HepG2 (cell line): Measurements from ENCODE around the gene SLC26A2. TPM values are rescaled to one million over a fixed set of nuclear protein-coding genes. Genes with fewer than 3 reads are reported as not detected.

Experiments used
- EED ChIP-seq: sonication (generic); formaldehyde crosslinking; IDR thresholded peaks from 2 replicates; pipeline ENCODE4 v1.5.0; 2020; ENCODE audit warnings: mild to moderate bottlenecking, missing genetic modification reagents
- FIP1L1 ChIP-seq: fragments of 200-400 bp; formaldehyde crosslinking; IDR thresholded peaks from 2 replicates; pipeline ENCODE4 v1.6.1; 2018; ENCODE audit warnings: low read depth, mild to moderate bottlenecking, low read length, moderate library complexity, borderline replicate concordance; ENCODE audit not compliant: insufficient read depth
- FOXA1 ChIP-seq, 2 experiments: fragments of 450-650 bp in 1 of 2; sonication (generic) in 1 of 2; formaldehyde crosslinking in 1 of 2; IDR thresholded peaks; 2 replicates each; pipeline versions ENCODE4 v1.4.0 to v1.6.1; 2016 to 2020; ENCODE audit warnings: missing genetic modification reagents in 1 of 2
- HDAC2 ChIP-seq: sonication (generic); formaldehyde crosslinking; IDR thresholded peaks from 2 replicates; pipeline ENCODE4 v1.4.0; 2020; ENCODE audit warnings: missing genetic modification reagents
- KLF9 ChIP-seq: IDR thresholded peaks from 2 replicates; pipeline ENCODE4 v1.6.1; 2016; ENCODE audit warnings: low read depth
- KMT2A ChIP-seq: sonication (generic); formaldehyde crosslinking; IDR thresholded peaks from 2 replicates; pipeline ENCODE4 v1.4.0; 2020; ENCODE audit warnings: missing genetic modification reagents
- MIER3 ChIP-seq: IDR thresholded peaks from 2 replicates; pipeline ENCODE4 v1.6.1; 2016; ENCODE audit warnings: missing compliant biosample characterization, borderline replicate concordance
- MNT ChIP-seq: fragments of 450-650 bp; IDR thresholded peaks from 2 replicates; pipeline ENCODE4 v1.6.1; 2016
- PHF21A ChIP-seq: sonication (generic); formaldehyde crosslinking; IDR thresholded peaks from 2 replicates; pipeline ENCODE4 v1.5.0; 2020; ENCODE audit warnings: mild to moderate bottlenecking, missing genetic modification reagents
- POGZ ChIP-seq: sonication (generic); formaldehyde crosslinking; IDR thresholded peaks from 2 replicates; pipeline ENCODE4 v1.4.0; 2020; ENCODE audit warnings: mild to moderate bottlenecking, missing genetic modification reagents
- RBFOX2 ChIP-seq: fragments of 200-400 bp; formaldehyde crosslinking; IDR thresholded peaks from 2 replicates; pipeline ENCODE4 v1.6.1; 2017; ENCODE audit warnings: low read depth, mild to moderate bottlenecking, low read length
- RFX5 ChIP-seq: IDR thresholded peaks from 2 replicates; pipeline ENCODE4 v1.6.1; 2011; ENCODE audit warnings: low read depth, low read length, improper control_type of control experiment
- RXRA ChIP-seq: sonication (generic); formaldehyde crosslinking; IDR thresholded peaks from 2 replicates; pipeline ENCODE4 v1.5.1; 2020; ENCODE audit warnings: missing genetic modification reagents
- SALL2 ChIP-seq: sonication (generic); formaldehyde crosslinking; IDR thresholded peaks from 2 replicates; pipeline ENCODE4 v1.8.1; 2023; ENCODE audit warnings: mild to moderate bottlenecking, missing genetic modification reagents, inconsistent platforms
- SP2 ChIP-seq: sonication (generic); formaldehyde crosslinking; IDR thresholded peaks from 2 replicates; pipeline ENCODE4 v1.5.1; 2020; ENCODE audit warnings: mild to moderate bottlenecking, missing genetic modification reagents
- SP5 ChIP-seq: IDR thresholded peaks from 2 replicates; pipeline ENCODE4 v1.6.1; 2016; ENCODE audit warnings: low read depth, borderline replicate concordance
- TCF7 ChIP-seq: sonication (generic); IDR thresholded peaks from 2 replicates; pipeline ENCODE4 v1.6.1; 2016; ENCODE audit warnings: antibody characterized with exemption, low read depth
- TEAD2 ChIP-seq: sonication (generic); formaldehyde crosslinking; IDR thresholded peaks from 2 replicates; pipeline ENCODE4 v1.9.0; 2021; ENCODE audit warnings: missing genetic modification reagents
- UBTF ChIP-seq: sonication (generic); formaldehyde crosslinking; IDR thresholded peaks from 2 replicates; pipeline ENCODE4 v1.4.0; 2020; ENCODE audit warnings: mild to moderate bottlenecking, missing genetic modification reagents
- ZC3H4 ChIP-seq: sonication (generic); formaldehyde crosslinking; IDR thresholded peaks from 2 replicates; pipeline ENCODE4 v1.4.0; 2020; ENCODE audit warnings: missing genetic modification reagents, borderline replicate concordance
- ZFP91 ChIP-seq: sonication (generic); formaldehyde crosslinking; IDR thresholded peaks from 2 replicates; pipeline ENCODE4 v1.9.0; 2022; ENCODE audit warnings: missing genetic modification reagents, mild to moderate bottlenecking, borderline replicate concordance
- ZNF121 ChIP-seq: sonication (generic); formaldehyde crosslinking; IDR thresholded peaks from 2 replicates; pipeline ENCODE4 v1.5.0; 2020; ENCODE audit warnings: mild to moderate bottlenecking, missing genetic modification reagents
- ZNF234 ChIP-seq: sonication (generic); formaldehyde crosslinking; conservative IDR thresholded peaks from 2 replicates; pipeline ENCODE4 v1.5.1; 2020; ENCODE audit warnings: mild to moderate bottlenecking, missing genetic modification reagents
- ZNF326 ChIP-seq: sonication (generic); formaldehyde crosslinking; IDR thresholded peaks from 2 replicates; pipeline ENCODE4 v1.4.0; 2020; ENCODE audit warnings: missing genetic modification reagents, borderline replicate concordance
- ZNF431 ChIP-seq: sonication (generic); formaldehyde crosslinking; IDR thresholded peaks from 2 replicates; pipeline ENCODE4 v1.9.0; 2022; ENCODE audit warnings: missing genetic modification reagents, low read depth, mild to moderate bottlenecking, borderline replicate concordance
- ZNF674 ChIP-seq: sonication (generic); formaldehyde crosslinking; IDR thresholded peaks from 2 replicates; pipeline ENCODE4 v1.5.0; 2020; ENCODE audit warnings: low read depth, mild to moderate bottlenecking, missing genetic modification reagents
- polyA plus RNA-seq, 8 experiments: library from polyadenylated mRNA; depleted of rRNA in 3 of 8; stranded (reverse) in 7 of 8; unstranded in 1 of 8; fragments of >200 nt; fragmentation: Illumina TruSeq in 4 of 8; extraction: Trizol in 4 of 8; gene quantifications; 2 replicates each; pipeline versions ENCODE4 v1.2.1 to v1.2.3, GENCODE V29; 2011 to 2016; ENCODE audit warnings: low read depth in 4 of 8, missing spikeins in 1 of 8, mixed read lengths in 1 of 8; ENCODE audit not compliant: insufficient read depth in 1 of 8
- total RNA-seq, 5 experiments: library from RNA; depleted of rRNA; stranded (reverse); fragments of >200 nt; fragmentation: Illumina TruSeq; extraction: Trizol; gene quantifications; 2 replicates each; pipeline ENCODE4 v1.2.3, GENCODE V29; 2016; ENCODE audit warnings: low read depth in 1 of 5

Gene SLC26A2
- total and polyA plus RNA-seq, 2 of the 13 experiments (the other 11 are each of a cell fraction or from before 2014, with no cell fraction given) = 2.2 to 7.9 TPM

- TF ChIP-seq MNT (peak; percentile 53; the same call in 1 of the 2 replicates), KMT2A (CRISPR knock-in tag) (peak; percentile 98), ZNF674 (peak; percentile 85; the same call in 1 of the 2 replicates), POGZ (CRISPR knock-in tag) (peak; percentile 92), RBFOX2 (peak; percentile 98), TEAD2 (CRISPR knock-in tag) (no peak), TCF7 (no peak), ZNF431 (peak; percentile 73), PHF21A (peak; percentile 89), KLF9 (peak; percentile 60; the same call in 1 of the 2 replicates), SALL2 (CRISPR knock-in tag) (peak; percentile 79), HDAC2 (CRISPR knock-in tag) (peak; percentile 83; the same call in 1 of the 2 replicates), SP2 (CRISPR knock-in tag) (peak; percentile 67), ZNF121 (CRISPR knock-in tag) (peak; percentile 79; the same call in 1 of the 2 replicates), RXRA (peak; percentile 92), MIER3 (peak; percentile 90), ZNF234 (CRISPR knock-in tag) (peak; percentile 82; the same call in 1 of the 2 replicates), RFX5 (peak; percentile 43), SP5 (CRISPR knock-in tag) (0 out of 2 replicates have a peak, but pooled peaks have one; percentile 57), EED (CRISPR knock-in tag) (peak; percentile 83; the same call in 1 of the 2 replicates), ZNF326 (CRISPR knock-in tag) (no peak), FOXA1 (IDR thresholded peaks at IDR 0.05) (no peak), FOXA1 (CRISPR knock-in tag; IDR thresholded peaks at IDR 0.05) (peak; percentile 24), FIP1L1 (no peak), UBTF (CRISPR knock-in tag) (peak; percentile 98), ZC3H4 (CRISPR knock-in tag) (no peak), ZFP91 (CRISPR knock-in tag) (peak; percentile 95)
These were observed 39.9 kb downstream of the SLC26A2 start, which contains the start of the genes HMGXB3 and TIGD6 (continued) for GRCh38 chr5:150000256-150000989.
